Measurements from ENCODE around the gene COG5.

COG5 gene

DNA sequence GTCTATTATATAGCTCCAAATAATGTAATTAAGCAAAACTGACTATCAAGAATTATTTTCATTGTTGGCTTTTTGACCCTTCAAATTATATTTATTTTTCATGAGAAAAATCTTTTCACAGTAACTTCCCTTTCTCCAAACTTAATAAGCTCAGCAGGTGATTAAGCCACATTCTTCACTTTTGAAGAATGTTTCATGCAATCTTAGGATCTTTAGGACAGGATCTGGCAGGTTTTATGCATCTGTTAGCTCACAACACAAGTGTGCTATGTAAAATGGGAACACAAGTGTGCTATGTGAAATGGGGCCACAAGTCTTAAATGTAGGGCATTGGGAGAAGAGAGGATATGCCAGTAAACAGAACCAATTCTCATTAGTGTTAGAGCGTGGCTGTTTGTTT lies 42.6 kb upstream of the COG5 start:
- H3K4ac ChIP-seq (ENCODE audit: low read depth in 1 of 2, low read length in 2 of 2) = no peak overlapping the region
- 100% methylated on average over 1 of the region's 1 CpG for WGBS

DNA sequence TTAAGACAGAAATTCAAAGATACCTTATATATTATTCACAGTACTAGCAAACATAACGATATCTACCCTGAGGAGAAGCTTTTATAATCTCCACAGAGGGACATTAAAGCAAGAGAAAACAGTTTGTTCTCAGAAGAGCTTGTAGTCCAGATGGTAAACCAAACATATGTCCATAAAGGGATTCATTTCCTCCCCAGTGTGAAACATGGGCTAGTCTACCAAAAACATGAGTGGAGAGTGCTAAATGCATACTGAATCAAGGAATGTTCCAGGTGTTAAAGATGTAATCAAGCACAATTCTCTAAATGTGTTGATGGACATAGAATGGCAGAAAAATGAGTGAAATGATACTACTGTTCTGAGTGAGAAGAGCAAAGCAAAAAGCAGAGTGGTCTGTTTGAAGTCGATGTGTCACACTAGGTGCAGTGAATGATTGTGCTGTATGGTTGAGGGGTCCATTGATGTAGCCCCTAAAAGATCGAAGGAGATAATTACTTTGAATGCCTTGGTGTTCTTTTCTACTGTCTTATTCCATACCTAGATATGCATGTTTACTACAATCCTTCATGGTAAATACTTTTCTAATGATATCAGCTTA lies 41.6 kb upstream of the COG5 start:
- Histone ChIP-seq H3K27ac (ENCODE audit: low read length, poor library complexity, severe bottlenecking) (no peak overlapping the region), H3K36me3 (ENCODE audit: control insufficient read depth in 1 of 2, insufficient read depth in 2 of 2, low read depth in 1 of 2, low read length in 2 of 2) (peaks cover 2 to 67% of the 10 kb centered on the region in 2 experiments), H3K4me1 (ENCODE audit: control insufficient read depth, insufficient read depth, low read depth, low read length) (no peaks in the 10 kb centered on the region), H4K91ac (ENCODE audit: low read length) (no peak overlapping the region), H3K9ac (ENCODE audit: low read length) (no peak overlapping the region), H2AK5ac (ENCODE audit: low read length, severe bottlenecking) (no peak overlapping the region), H2AFZ (ENCODE audit: low read depth, low read length) (no peak overlapping the region), H2BK5ac (ENCODE audit: low read depth, low read length, poor library complexity, severe bottlenecking) (no peak overlapping the region), H3K4me3 (ENCODE audit: insufficient read depth in 1 of 2, low read depth in 1 of 2, low read length in 2 of 2) (no peak overlapping the region), H3K27me3 (ENCODE audit: control insufficient read depth in 1 of 2, insufficient read depth in 1 of 2, low read length in 2 of 2) (no peaks in the 10 kb centered on the region), H3K4ac (ENCODE audit: low read depth in 1 of 2, low read length in 2 of 2) (no peak overlapping the region), H3K79me1 (replicated peaks; ENCODE audit: low read length, poor library complexity, severe bottlenecking) (peaks cover 15% of the 10 kb centered on the region), H3K4me2 (ENCODE audit: low read length, poor library complexity, severe bottlenecking) (no peak overlapping the region), H3K18ac (ENCODE audit: low read depth in 1 of 2, low read length in 2 of 2) (no peak overlapping the region), H3K9me3 (ENCODE audit: control insufficient read depth, low read length) (no peaks in the 10 kb centered on the region), H3K14ac (ENCODE audit: low read length in 2 of 2) (no peak overlapping the region), H3K23ac (ENCODE audit: low read length in 2 of 2) (no peak overlapping the region), H2BK120ac (ENCODE audit: low read depth, low read length) (no peak overlapping the region), H2BK12ac (ENCODE audit: low read length in 2 of 2) (no peak overlapping the region), H2BK15ac (ENCODE audit: low read depth, poor library complexity, severe bottlenecking) (no peak overlapping the region), H4K8ac (ENCODE audit: low read length) (no peak overlapping the region)
- 100% methylated on average over 1 of the region's 3 CpGs for WGBS
- DNase-seq = no peak

More for the DNA sequence above, 42.6 kb upstream of the COG5 start:
- no peak overlapping the region for H3K4me3 ChIP-seq (ENCODE audit: insufficient read depth in 1 of 2, low read depth in 1 of 2, low read length in 2 of 2)
- H2BK5ac ChIP-seq (ENCODE audit: low read depth, low read length, poor library complexity, severe bottlenecking) = no peak overlapping the region
- no peaks in the 10 kb centered on the region for H3K27me3 ChIP-seq (ENCODE audit: control insufficient read depth in 1 of 2, insufficient read depth in 1 of 2, low read length in 2 of 2)
- H3K9me3 ChIP-seq (ENCODE audit: control insufficient read depth, low read length) = no peaks in the 10 kb centered on the region
- no peak overlapping the region for H4K91ac ChIP-seq (ENCODE audit: low read length)
- no peak for DNase-seq
- no peak overlapping the region for H3K27ac ChIP-seq (ENCODE audit: low read length, poor library complexity, severe bottlenecking)
- H2BK120ac ChIP-seq (ENCODE audit: low read depth, low read length) = no peak overlapping the region
- H4K8ac ChIP-seq (ENCODE audit: low read length) = no peak overlapping the region
- no peak overlapping the region for H3K18ac ChIP-seq (ENCODE audit: low read depth in 1 of 2, low read length in 2 of 2)
- H3K14ac ChIP-seq (ENCODE audit: low read length in 2 of 2) = no peak overlapping the region
- no peak overlapping the region for H3K4me2 ChIP-seq (ENCODE audit: low read length, poor library complexity, severe bottlenecking)
- no peak overlapping the region for H3K23ac ChIP-seq (ENCODE audit: low read length in 2 of 2)
- peaks cover 15% of the 10 kb centered on the region for H3K79me1 ChIP-seq (replicated peaks; ENCODE audit: low read length, poor library complexity, severe bottlenecking)
- no peak overlapping the region for H3K9ac ChIP-seq (ENCODE audit: low read length)
- peaks cover 2 to 57% of the 10 kb centered on the region in 2 experiments for H3K36me3 ChIP-seq (ENCODE audit: control insufficient read depth in 1 of 2, insufficient read depth in 2 of 2, low read depth in 1 of 2, low read length in 2 of 2)
- no peaks in the 10 kb centered on the region for H3K4me1 ChIP-seq (ENCODE audit: control insufficient read depth, insufficient read depth, low read depth, low read length)
- no peak overlapping the region for H2BK15ac ChIP-seq (ENCODE audit: low read depth, poor library complexity, severe bottlenecking)
- no peak overlapping the region for H2AFZ ChIP-seq (ENCODE audit: low read depth, low read length)
- H2AK5ac ChIP-seq (ENCODE audit: low read length, severe bottlenecking) = no peak overlapping the region
- H2BK12ac ChIP-seq (ENCODE audit: low read length in 2 of 2) = no peak overlapping the region

DNA sequence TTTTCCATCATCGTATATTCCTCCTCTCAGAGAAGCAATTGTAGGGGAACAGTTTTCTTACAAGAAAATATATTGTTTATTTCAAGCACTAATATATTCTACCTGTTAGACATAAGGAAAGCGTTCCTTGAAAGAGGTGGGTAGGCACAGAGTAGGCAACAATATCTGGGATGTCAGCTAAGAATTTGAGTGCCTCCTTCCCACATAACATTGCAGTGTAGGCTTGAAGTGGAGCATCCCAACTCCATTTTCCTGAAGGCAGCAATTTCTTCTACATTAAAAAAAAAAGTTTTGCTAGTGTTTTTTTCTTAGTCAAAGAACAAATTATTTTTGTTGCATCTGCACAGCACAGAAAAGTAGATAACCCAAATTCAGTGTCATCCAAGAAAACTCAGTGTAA lies 37.1 kb upstream of the COG5 start:
- 100% methylated on average over 1 of the region's 2 CpGs for whole genome bisulfite sequencing
- Histone ChIP-seq H4K8ac (ENCODE audit: low read length) (no peak overlapping the region), H3K27me3 (ENCODE audit: control insufficient read depth in 1 of 2, insufficient read depth in 1 of 2, low read length in 2 of 2) (no peaks in the 10 kb centered on the region), H3K4me2 (ENCODE audit: low read length, poor library complexity, severe bottlenecking) (no peak overlapping the region), H3K4me1 (ENCODE audit: control insufficient read depth, insufficient read depth, low read depth, low read length) (no peaks in the 10 kb centered on the region), H3K18ac (ENCODE audit: low read depth in 1 of 2, low read length in 2 of 2) (no peak overlapping the region), H2AFZ (ENCODE audit: low read depth, low read length) (no peak overlapping the region), H2BK12ac (ENCODE audit: low read length in 2 of 2) (no peak overlapping the region), H3K9me3 (ENCODE audit: control insufficient read depth, low read length) (no peaks in the 10 kb centered on the region), H2BK15ac (ENCODE audit: low read depth, poor library complexity, severe bottlenecking) (no peak overlapping the region), H4K91ac (ENCODE audit: low read length) (no peak overlapping the region), H3K4me3 (ENCODE audit: insufficient read depth in 1 of 2, low read depth in 1 of 2, low read length in 2 of 2) (no peak overlapping the region), H3K36me3 (ENCODE audit: control insufficient read depth in 1 of 2, insufficient read depth in 2 of 2, low read depth in 1 of 2, low read length in 2 of 2) (peaks cover 5 to 81% of the 10 kb centered on the region in 2 experiments), H3K23ac (ENCODE audit: low read length in 2 of 2) (no peak overlapping the region), H2BK5ac (ENCODE audit: low read depth, low read length, poor library complexity, severe bottlenecking) (no peak overlapping the region), H3K9ac (ENCODE audit: low read length) (no peak overlapping the region), H2BK120ac (ENCODE audit: low read depth, low read length) (no peak overlapping the region), H3K27ac (ENCODE audit: low read length, poor library complexity, severe bottlenecking) (no peak overlapping the region), H3K4ac (ENCODE audit: low read depth in 1 of 2, low read length in 2 of 2) (no peak overlapping the region), H3K79me1 (replicated peaks; ENCODE audit: low read length, poor library complexity, severe bottlenecking) (peaks cover 4% of the 10 kb centered on the region), H3K14ac (ENCODE audit: low read length in 2 of 2) (no peak overlapping the region), H2AK5ac (ENCODE audit: low read length, severe bottlenecking) (no peak overlapping the region)
- no peak for DNase-seq

DNA sequence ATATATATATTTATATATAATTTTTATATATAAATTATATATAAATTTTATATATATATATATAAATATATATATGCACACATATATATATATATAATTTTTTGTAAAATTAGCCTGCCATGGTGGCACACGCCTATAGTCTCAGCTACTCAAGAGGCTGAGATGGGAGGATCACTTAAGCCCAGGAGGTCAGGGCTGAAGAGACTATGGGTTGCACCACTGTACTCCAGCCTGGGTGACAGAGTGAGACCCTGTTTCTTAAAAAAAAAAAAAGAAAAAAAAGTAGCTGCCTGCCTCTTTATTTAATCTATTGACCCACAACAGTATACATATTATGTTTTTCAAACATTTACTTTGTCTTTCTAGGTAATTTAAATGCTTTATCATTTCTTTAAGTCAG lies 35.5 kb upstream of the COG5 start:
- H3K79me1 ChIP-seq (replicated peaks; ENCODE audit: low read length, poor library complexity, severe bottlenecking) = peaks cover 4% of the 10 kb centered on the region
- no peak for DNase-seq
- H2AFZ ChIP-seq (ENCODE audit: low read depth, low read length) = no peak overlapping the region
- 100% methylated on average over 1 of the region's 1 CpG for WGBS
- no peak overlapping the region for H2AK5ac ChIP-seq (ENCODE audit: low read length, severe bottlenecking)
- no peak overlapping the region for H2BK120ac ChIP-seq (ENCODE audit: low read depth, low read length)
- no peaks in the 10 kb centered on the region for H3K27me3 ChIP-seq (ENCODE audit: control insufficient read depth in 1 of 2, insufficient read depth in 1 of 2, low read length in 2 of 2)
- H3K4me3 ChIP-seq (ENCODE audit: insufficient read depth in 1 of 2, low read depth in 1 of 2, low read length in 2 of 2) = no peak overlapping the region
- H4K8ac ChIP-seq (ENCODE audit: low read length) = no peak overlapping the region
- H3K9ac ChIP-seq (ENCODE audit: low read length) = no peak overlapping the region
- no peak overlapping the region for H4K91ac ChIP-seq (ENCODE audit: low read length)
- H3K23ac ChIP-seq (ENCODE audit: low read length in 2 of 2) = no peak overlapping the region
- H3K36me3 ChIP-seq (ENCODE audit: control insufficient read depth in 1 of 2, insufficient read depth in 2 of 2, low read depth in 1 of 2, low read length in 2 of 2) = peaks cover 7 to 75% of the 10 kb centered on the region in 2 experiments
- no peak overlapping the region for H3K4me2 ChIP-seq (ENCODE audit: low read length, poor library complexity, severe bottlenecking)
- no peak overlapping the region for H3K4ac ChIP-seq (ENCODE audit: low read depth in 1 of 2, low read length in 2 of 2)
- H2BK12ac ChIP-seq (ENCODE audit: low read length in 2 of 2) = no peak overlapping the region
- no peak overlapping the region for H3K27ac ChIP-seq (ENCODE audit: low read length, poor library complexity, severe bottlenecking)
- no peak overlapping the region for H2BK15ac ChIP-seq (ENCODE audit: low read depth, poor library complexity, severe bottlenecking)
- H3K14ac ChIP-seq (ENCODE audit: low read length in 2 of 2) = no peak overlapping the region
- H3K18ac ChIP-seq (ENCODE audit: low read depth in 1 of 2, low read length in 2 of 2) = no peak overlapping the region
- H3K4me1 ChIP-seq (ENCODE audit: control insufficient read depth, insufficient read depth, low read depth, low read length) = no peaks in the 10 kb centered on the region
- H3K9me3 ChIP-seq (ENCODE audit: control insufficient read depth, low read length) = no peaks in the 10 kb centered on the region
- no peak overlapping the region for H2BK5ac ChIP-seq (ENCODE audit: low read depth, low read length, poor library complexity, severe bottlenecking)

All from mesenchymal stem cell (in vitro differentiated cells and primary cell).